Tibial artery (tissue), 4 donors: ENCODE results near the gene MYH14.

ENCODE experiments used
- DNase-seq, 2 donors: peaks; one replicate each; pipeline ENCODE4 v3.0.0-alpha.2; 2019
- H3K27ac ChIP-seq, 2 donors: fragments of 200-600 bp; sonication (generic) in 1 of 2; 1 replicate in 1 of 2; 2 replicates in 1 of 2; pipeline ENCODE4 v1.5.1; 2018 to 2019; ENCODE audit warnings: mild to moderate bottlenecking in 1 of 2
- H3K27me3 ChIP-seq, 2 donors: fragments of 200-600 bp; sonication (generic) in 1 of 2; one replicate each; pipeline versions ENCODE4 v1.5.1 to v1.6.0; 2016 to 2019
- H3K36me3 ChIP-seq, 3 donors: fragments of 200-600 bp; sonication (generic) in 2 of 3; one replicate each; pipeline ENCODE4 v1.5.1; 2016 to 2019; ENCODE audit warnings: mild to moderate bottlenecking in 2 of 3
- H3K4me1 ChIP-seq, 4 donors: fragments of 200-600 bp; sonication (generic) in 2 of 4; 1 replicate in 3 of 4; 2 replicates in 1 of 4; pipeline ENCODE4 v1.5.1; 2016 to 2019
- H3K4me3 ChIP-seq, 2 donors: fragments of 200-600 bp; sonication (generic) in 1 of 2; 1 replicate in 1 of 2; 2 replicates in 1 of 2; pipeline ENCODE4 v1.5.1; 2018 to 2019; ENCODE audit warnings: mild to moderate bottlenecking in 2 of 2
- H3K9me3 ChIP-seq, 3 donors: fragments of 200-600 bp; sonication (generic) in 1 of 3; one replicate each; pipeline ENCODE4 v1.5.1; 2016 to 2019
- intact Hi-C: fragments of 100-400 bp; cut with DNase I; formaldehyde crosslinking; loops from one replicate; pipeline ENCODE4 v1.15.0; 2023; ENCODE audit warnings: low total_unique reads
- TF ChIP-seq, protein P1 (sequence below), 2 experiments: fragments of 200-600 bp in 1 of 2; fragments of 450-650 bp in 1 of 2; IDR thresholded peaks; one replicate each; pipeline ENCODE4 v1.5.1; 2017 to 2019; ENCODE audit warnings: antibody characterized with exemption in 2 of 2, mild to moderate bottlenecking in 1 of 2, moderate library complexity in 1 of 2

Gene MYH14

DNA sequence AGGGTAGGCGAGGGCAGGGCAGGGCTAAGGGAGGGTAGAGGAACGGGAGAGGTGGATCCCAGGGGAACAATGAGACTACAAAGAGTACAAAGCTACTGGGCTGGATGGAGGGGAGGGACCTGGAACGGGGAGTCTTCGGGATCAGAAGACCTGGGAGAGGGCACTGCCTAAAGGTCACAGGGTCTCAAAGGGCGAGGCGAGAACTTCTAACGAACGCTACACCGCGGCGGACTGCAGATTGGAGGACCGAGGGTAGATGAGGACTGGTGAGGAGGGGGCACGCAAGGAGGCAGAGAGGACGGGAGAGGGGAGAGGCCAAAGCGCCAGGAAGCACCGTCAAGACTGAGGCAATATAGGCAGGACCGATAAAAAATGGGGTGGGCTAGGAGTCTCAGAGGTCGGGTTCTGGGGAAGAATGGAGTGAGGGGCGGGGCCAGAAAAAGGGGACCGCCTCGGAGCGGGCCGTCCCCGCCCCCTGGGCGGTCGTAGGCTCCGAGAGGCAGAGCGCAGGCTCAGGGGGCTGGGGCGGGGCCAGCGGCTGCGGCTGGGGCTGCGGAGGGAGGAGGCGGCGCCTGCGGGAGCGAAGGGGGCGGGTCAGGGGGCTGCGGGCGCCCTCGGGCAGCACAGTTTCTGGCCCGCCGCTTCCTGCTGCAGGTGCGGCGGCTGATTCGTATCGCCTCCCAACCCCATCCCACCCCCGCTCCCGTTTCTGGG lies 127.1 kb downstream of the MYH14 start:
- intact Hi-C loops: no loop called here
- no peak overlapping the region for H3K27ac ChIP-seq
- no peaks in the 10 kb centered on the region for H3K36me3 ChIP-seq
- no peaks in the 10 kb centered on the region for H3K9me3 ChIP-seq
- H3K4me3 ChIP-seq: peak overlapping the region; percentile 15 to 23
- TF ChIP-seq, protein P1, sequence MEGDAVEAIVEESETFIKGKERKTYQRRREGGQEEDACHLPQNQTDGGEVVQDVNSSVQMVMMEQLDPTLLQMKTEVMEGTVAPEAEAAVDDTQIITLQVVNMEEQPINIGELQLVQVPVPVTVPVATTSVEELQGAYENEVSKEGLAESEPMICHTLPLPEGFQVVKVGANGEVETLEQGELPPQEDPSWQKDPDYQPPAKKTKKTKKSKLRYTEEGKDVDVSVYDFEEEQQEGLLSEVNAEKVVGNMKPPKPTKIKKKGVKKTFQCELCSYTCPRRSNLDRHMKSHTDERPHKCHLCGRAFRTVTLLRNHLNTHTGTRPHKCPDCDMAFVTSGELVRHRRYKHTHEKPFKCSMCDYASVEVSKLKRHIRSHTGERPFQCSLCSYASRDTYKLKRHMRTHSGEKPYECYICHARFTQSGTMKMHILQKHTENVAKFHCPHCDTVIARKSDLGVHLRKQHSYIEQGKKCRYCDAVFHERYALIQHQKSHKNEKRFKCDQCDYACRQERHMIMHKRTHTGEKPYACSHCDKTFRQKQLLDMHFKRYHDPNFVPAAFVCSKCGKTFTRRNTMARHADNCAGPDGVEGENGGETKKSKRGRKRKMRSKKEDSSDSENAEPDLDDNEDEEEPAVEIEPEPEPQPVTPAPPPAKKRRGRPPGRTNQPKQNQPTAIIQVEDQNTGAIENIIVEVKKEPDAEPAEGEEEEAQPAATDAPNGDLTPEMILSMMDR (IDR thresholded peaks at IDR 0.05): no peak
- H3K4me1 ChIP-seq: peaks cover 0 to 48% (median 34%) of the 10 kb centered on the region in 4 donors
- peaks cover 7 to 90% of the 10 kb centered on the region in 2 donors for H3K27me3 ChIP-seq
- DNase-seq: peak; percentile 33 to 78

DNA sequence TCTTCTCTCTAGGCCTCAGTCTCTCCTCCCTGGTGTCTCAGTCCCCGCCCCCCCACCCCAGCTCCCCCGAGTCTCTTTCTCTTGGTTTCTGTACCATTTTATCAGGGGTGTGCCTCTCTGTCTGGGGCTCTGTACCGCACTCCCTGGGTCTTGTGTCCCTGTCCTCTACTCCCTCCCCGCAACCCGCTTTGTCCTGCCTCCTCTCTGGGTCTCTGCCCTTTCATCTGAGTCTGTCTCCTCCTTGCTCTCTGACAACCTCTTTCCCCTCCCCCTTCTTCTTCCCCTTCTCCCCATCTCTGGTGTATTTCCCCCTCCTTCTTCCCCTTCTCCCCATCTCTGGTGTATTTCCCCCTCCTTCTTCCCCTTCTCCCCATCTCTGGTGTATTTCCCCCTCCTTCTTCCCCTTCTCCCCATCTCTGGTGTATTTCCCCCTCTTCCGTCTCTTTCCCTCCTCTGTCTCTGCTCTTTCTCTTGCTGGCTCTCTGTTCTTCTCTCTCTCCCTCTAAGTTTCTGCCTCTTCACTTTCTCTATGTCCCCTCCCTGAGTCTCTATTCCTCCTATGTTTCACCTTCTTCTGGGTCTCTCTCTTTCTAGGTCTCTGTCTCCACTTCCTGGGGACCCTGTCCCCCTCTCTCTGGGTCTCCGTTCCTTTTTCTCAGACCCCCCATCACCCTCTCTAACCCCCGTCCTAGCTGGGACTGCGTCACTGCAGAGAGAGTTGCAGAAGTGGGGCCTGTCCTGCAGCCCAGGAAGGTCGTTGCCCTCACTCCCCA lies 128.0 kb downstream of the MYH14 start:
- H3K27me3 ChIP-seq: peaks cover 7 to 85% of the 10 kb centered on the region in 2 donors
- peaks cover 0 to 39% (median 27%) of the 10 kb centered on the region in 4 donors for H3K4me1 ChIP-seq
- intact Hi-C loops: no loop called here

DNA sequence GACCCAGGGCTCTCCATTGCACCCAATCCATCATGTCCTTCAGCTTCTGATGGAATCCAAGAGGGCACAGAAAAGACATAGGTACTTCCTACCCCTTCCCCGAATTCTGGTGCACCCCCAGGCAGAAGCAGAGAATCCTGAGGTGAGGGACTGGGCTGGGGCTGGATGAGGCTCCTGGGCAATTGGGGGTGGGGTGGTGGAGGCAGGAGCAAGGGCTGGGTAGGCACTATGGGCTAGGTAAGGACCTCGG lies 128.5 kb downstream of the MYH14 start:
- Histone ChIP-seq H3K9me3 (no peaks in the 10 kb centered on the region), H3K27ac (no peak overlapping the region), H3K4me3 (no peak overlapping the region), H3K27me3 (peaks cover 7 to 80% of the 10 kb centered on the region in 2 donors), H3K4me1 (peaks cover 0 to 37% (median 27%) of the 10 kb centered on the region in 4 donors), H3K36me3 (no peaks in the 10 kb centered on the region)
- intact Hi-C loops: no loop called here
- no peak for DNase-seq
- TF ChIP-seq, protein P1 (IDR thresholded peaks at IDR 0.05): no peak

More for the DNA sequence above, 128.0 kb downstream of the MYH14 start:
- H3K27ac ChIP-seq: no peak overlapping the region
- peak overlapping the region; percentile 15 to 23 for H3K4me3 ChIP-seq
- H3K9me3 ChIP-seq: no peaks in the 10 kb centered on the region
- no peak for DNase-seq
- TF ChIP-seq, protein P1 (IDR thresholded peaks at IDR 0.05): no peak
- H3K36me3 ChIP-seq: no peaks in the 10 kb centered on the region

DNA sequence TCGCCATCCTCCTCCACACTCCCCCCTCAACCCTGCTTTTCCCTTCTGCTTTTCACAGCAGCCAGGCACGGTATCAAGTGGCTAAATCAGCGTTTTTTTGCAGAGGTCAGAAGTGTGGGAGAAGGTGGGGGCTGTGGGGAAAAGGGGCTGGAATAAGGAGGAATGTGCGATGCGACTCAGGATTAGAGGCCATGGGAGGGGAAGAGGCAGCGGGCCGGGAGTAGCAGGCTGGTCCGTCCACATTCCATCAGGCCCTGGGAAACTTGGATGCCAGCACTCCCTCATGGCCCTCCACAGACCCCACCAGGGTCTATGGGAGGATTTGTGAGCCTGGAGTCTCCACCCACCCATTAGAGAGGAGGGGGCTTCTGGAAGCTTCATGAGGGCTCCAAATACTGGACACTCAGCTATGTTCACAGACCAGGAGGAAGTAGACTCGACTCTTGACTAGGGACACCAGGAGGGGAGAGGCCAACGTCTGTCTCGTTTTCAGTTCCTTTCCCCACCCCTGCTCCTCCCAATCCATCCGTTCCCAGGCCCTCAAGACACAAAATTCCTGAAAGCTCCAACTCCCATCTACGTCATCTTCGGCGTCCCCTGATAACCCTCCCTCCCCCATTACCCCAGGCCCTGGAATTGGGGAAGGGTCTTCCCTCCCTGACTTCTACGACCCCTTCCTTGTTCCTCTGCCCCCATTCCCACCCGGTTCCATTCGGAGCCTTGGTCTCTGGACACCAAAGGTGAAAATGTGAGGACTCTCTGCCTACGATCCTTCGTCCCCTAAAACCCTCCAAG lies 129.0 kb downstream of the MYH14 start:
- Histone ChIP-seq H3K27ac (no peak overlapping the region), H3K36me3 (no peaks in the 10 kb centered on the region), H3K4me1 (peaks cover 0 to 37% (median 27%) of the 10 kb centered on the region in 4 donors), H3K4me3 (peak overlapping the region; percentile 30 to 54), H3K9me3 (no peaks in the 10 kb centered on the region), H3K27me3 (peaks cover 7 to 75% of the 10 kb centered on the region in 2 donors)
- no peak for DNase-seq
- intact Hi-C loops: no loop called here
- TF ChIP-seq, protein P1 (IDR thresholded peaks at IDR 0.05): no peak

DNA sequence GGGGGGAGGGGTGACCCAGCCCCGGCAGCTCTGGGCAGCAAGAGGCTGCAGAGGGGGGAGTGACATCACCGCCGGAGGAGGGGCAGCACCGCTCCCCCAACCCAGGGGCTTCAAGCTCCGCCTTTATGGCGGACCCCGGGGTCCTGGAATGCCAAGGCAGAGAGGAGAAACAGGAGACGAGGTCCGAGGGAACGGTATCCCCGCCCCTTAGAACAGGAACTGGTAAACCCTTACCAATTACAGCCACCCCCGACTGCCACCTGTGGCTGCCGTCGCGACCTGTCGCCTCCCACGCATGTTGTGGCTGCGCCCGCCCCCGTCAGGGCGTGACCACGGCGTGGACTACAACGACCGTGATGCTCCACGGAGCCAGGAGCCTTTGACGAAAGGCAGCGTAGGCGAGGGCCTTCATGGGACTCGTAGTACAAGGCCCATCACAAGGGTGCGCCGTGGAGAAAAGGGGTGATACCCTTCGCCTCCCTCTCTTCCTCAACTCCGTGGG lies 129.9 kb downstream of the MYH14 start:
- Histone ChIP-seq H3K4me1 (peaks cover 0 to 37% (median 27%) of the 10 kb centered on the region in 4 donors), H3K27me3 (peaks cover 7 to 67% of the 10 kb centered on the region in 2 donors), H3K27ac (no peak overlapping the region), H3K9me3 (no peaks in the 10 kb centered on the region), H3K4me3 (peak overlapping the region; percentile 30 to 54), H3K36me3 (no peaks in the 10 kb centered on the region)
- TF ChIP-seq, protein P1 (IDR thresholded peaks at IDR 0.05): no peak
- peak; percentile 73 to 84 for DNase-seq
- intact Hi-C loops: no loop called here
